PC-3 (cell line): Measurements from ENCODE around the gene PLA1A.

ENCODE experiments used
- CTCF ChIP-seq: fragments of 300-600 bp; sonication (generic); conservative IDR thresholded peaks from 2 replicates; pipeline ENCODE4 v1.5.1; 2017; ENCODE audit warnings: antibody characterized with exemption, low read depth, mild to moderate bottlenecking, low read length
- EZH2 ChIP-seq: fragments of 300-600 bp; sonication (generic); IDR thresholded peaks from one replicate; pipeline ENCODE4 v1.6.1; 2017; ENCODE audit warnings: antibody characterized with exemption, mild to moderate bottlenecking, low read length; ENCODE audit not compliant: unreplicated experiment
- EZH2phosphoT487 ChIP-seq: fragments of 300-600 bp; sonication (generic); IDR thresholded peaks from 2 replicates; pipeline ENCODE4 v1.6.1; 2018; ENCODE audit warnings: mild to moderate bottlenecking, antibody characterized with exemption, low read length, borderline replicate concordance

GRCh38 chr3:119676020-119676419, 78.3 kb downstream of the PLA1A start:
- TF ChIP-seq CTCF (no peak), EZH2 (no peak), EZH2phosphoT487 (no peak)
